OCI-M1 (cell line): ENCODE measurements around the gene RHEB.

Experiments
- DNase-seq: peaks from one replicate; lab custom pipeline; 2025; lab: John Stamatoyannopoulos, UW

RHEB gene

DNA sequence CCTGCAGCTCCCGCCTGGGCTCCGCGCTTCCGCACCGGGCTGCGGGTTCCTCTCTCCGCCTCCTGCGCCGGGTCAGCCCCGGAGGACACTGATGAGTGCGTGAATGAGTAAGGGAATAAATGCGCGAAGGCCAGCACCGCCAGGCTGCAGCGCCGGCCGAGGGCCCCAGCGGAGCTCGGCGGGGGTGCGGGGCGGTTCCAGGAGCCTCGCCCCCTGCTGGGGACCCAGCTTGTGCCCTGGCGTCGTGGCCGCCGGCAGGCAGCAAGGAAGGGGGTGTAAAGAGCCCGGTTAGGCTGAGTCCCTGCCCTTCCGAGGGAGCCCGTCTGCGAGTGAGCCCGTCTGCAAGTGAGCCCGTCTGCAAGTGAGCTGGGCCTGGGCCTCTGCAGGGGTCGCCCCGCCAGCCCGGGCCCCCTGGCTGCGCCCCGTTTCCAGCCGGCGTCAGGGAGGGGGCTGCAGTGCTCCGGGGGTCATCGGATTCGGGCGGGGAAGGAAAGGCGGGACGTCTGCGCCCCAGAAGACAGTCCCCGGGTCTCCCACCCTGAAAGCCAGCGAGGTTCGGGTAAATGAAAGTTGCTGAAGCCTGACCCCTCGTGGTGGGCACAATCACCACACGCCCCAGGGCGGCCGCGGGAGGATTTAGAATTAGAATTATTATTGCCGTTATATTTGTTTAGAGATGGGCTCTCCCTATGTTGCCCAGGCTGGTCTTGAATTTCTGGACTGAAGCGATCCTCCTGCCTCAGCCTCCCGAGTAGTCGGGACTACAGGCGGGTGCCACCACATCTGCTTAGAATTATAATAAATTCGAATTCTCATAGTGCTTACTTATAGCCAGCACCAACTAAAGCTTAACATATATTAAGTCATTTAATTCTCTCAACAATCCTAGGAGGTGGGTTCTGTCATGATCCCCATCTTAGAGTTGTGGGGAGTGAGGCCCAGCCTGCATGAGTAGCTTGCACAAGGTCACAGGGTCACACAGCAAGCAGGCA, 71.1 kb downstream of the RHEB start:
- DNase-seq = peak; percentile 60

- DNase-seq = no peak
Measured at GRCh38 chr7:151447901-151448260, 71.8 kb downstream of the RHEB start.

DNA sequence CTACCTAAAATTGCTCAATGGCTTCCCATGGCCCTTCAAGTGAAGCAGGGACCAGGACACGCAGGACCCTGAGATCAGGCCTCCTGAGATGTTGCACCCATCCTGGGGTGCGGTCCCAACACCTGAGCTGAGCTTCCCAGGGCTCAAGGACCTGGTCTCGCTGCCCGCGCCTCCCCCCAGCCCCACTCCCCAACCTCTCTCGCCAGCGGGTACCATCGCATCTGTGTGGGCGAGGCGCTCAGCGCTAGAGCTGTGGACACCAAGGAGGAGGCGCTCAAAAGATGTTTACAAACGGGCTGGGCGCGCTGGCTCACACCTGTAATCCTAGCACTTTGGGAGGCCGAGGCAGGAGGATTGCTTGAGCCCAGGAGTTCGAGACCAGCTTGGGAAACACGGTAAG, 72.4 kb downstream of the RHEB start:
- DNase-seq = no peak

- DNase-seq = no peak
Measured at GRCh38 chr7:151446412-151446811, 73.3 kb downstream of the RHEB start.

DNA sequence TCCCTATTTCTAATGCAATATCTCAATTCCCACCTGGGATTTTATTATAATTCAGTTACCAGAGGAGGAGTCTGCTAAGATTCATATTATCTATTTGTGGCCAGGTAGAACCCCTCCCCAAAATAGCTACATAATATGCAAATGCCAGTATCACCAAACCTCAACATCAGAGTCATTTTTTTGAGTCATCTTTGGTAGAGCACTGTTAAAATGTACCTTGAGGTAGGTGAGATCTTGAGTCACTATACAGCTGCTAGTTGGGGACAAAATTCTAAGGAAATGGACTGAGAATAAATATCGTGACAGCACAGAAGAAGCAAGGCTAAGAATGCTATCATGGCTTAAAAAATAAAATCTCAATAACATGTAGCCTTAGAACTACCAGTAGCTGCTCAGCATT, 75.1 kb downstream of the RHEB start:
- DNase-seq = no peak

- no peak for DNase-seq
Measured at GRCh38 chr7:151442776-151443496, 76.8 kb downstream of the RHEB start.

GRCh38 chr7:151440799-151441445, 78.8 kb downstream of the RHEB start:
- DNase-seq = no peak

DNA sequence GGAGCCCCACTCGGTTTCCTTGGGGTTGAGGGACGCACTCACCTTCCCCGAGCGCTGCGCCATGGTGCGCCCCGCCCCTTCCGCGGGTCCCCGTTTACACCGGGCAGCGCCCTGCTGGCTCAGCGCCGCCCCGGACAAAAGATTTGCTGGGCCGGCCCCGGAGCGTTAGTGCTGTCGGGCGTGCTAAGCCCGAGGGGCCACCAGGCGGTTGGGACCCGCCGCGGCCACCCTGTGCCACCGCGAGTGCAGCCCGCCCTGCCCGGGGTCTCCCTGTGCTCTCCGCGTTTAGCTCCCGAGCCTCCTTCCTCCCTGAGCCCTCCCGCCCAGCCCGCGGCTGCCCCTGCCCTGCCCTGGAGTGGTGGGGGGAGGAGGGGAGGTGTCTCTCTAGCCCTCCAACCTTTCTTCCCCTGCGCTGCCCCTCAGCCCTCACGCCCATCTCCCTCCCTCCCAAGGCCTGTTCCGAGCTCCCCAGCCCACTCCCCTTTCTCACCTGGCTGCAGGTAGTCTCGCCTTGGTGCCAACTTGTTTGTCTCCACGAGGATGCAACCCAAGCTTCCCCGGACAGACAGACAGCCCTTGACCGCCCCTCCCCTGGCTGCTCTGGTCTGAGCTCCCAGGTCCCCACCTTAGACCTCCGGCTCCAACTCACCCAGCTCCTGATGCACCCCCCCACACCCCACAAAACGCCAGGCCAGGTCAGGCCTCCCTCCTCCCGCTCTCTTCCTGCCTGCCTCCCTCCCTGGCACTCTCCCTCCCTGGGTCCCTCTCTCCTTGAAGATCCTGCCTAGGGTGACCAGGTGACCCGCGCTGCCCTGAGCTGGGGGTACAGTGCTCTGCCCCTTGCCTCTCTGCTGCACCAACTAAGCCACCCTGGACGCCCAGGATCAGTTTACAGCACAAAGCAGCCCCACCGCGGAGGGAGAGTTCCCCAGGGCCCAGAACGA, 79.6 kb downstream of the RHEB start, which contains the start of gene CRYGN:
Gene CRYGN (minus strand): TSS at position 287 of the 944 bp plus-strand sequence. CDS start 224 bp downstream, at position 63.
- no peak for DNase-seq

DNA sequence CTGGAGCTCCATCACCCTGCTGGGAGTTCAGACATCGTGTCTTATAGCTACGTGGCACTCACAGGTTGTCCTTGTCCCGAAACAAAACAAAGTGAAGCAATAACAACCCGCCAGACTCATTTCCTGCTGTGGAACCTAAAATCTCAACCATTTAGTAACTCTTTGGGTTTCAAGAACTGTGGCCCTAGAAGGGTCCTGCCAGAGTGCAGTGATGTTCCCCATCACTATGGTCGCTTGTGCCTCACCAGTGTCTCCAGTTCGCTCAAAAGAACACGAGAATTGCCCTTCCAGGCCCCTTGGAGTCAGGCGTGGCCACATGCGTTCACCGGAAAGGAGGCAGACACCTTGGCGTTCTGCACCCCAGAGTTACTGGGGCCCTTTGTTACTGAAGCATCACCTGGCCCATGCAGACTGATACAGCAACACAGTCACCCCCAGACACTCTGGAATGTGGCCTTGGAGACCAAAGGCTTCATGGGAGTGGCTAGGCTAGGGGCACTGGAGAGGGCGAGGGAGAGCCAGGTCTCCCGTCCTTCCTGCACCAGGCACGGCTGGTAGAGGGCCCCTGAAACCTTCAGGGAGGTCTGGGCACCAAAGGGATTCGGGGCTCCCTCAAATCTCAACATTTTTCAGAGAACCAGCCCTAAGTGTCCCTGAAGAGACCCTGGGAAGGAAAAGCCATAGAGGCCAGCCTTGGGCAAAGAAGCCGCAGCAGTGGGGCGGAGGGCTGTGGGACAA, 80.7 kb downstream of the RHEB start:
- DNase-seq = no peak

DNA sequence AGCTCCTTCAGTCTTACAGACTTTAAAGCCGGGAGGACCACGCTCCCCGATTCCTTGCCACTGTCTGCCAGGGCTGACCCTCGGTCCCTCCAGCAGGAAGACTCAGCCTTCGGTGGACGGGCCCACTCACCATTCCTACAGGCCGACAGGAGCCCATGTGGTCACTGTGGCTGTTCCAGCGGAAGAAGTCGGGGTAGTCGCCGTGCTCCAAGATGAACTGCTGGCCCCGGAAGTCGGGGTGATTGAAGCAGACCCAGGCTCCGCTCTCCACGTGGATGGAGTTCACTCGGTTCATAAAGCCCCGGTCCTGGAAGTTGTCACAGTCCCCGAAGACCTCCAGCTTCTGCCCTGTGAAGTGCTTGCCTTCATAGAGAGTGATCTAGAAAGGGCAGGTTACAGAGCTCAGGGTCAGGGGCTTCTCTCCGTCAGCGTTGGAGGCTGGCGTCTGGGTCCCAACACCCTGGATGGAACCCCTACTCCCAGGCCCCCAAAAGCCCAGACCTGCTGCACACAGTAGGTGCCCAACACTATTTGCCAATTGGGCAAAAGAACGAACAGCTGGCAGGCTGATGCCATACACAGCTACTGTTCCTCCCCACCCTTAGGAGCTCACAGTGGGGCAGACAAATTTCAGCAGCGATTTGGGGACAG, 81.7 kb downstream of the RHEB start:
- DNase-seq = no peak

GRCh38 chr7:151437159-151437553, 82.5 kb downstream of the RHEB start:
- no peak for DNase-seq

DNA sequence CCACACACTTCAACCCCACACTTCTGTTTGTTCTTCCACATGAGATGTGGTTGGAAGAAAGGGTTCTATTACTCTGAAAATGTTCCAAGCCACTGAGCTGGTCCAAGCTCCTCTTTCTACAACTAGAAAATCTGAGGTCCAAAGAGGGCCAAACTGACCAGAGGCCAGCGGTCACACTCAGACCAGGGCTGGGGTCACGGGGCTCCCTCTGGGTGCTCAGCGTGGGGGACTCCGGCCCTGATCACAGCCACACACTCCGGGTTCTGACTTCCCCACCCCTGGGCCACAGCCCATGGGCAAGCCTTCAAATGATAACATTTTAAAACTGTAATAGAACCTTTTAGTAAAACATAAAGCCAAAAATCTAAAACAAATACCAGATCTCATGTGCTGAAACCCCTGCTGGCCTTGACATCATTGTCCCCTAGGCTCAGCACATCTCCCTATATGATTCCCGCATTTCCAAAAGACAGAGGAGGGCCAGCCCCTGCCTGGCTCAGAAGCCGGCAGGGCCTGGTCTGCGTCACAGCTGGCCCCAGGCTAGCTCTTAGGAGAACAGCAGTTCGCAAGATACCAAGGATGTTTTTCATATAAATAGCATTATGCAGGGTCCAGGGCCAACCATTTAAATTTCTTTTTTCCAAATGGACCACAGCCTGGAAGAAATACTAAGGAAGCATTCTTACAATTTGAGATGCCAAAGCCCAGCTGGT, 83.1 kb downstream of the RHEB start:
- DNase-seq = no peak

- no peak for DNase-seq
Measured at GRCh38 chr7:151435971-151436370, 83.7 kb downstream of the RHEB start.

- no peak for DNase-seq
Measured at GRCh38 chr7:151435103-151435916, 84.4 kb downstream of the RHEB start.

GRCh38 chr7:151434549-151434948, 85.1 kb downstream of the RHEB start:
- no peak for DNase-seq

DNA sequence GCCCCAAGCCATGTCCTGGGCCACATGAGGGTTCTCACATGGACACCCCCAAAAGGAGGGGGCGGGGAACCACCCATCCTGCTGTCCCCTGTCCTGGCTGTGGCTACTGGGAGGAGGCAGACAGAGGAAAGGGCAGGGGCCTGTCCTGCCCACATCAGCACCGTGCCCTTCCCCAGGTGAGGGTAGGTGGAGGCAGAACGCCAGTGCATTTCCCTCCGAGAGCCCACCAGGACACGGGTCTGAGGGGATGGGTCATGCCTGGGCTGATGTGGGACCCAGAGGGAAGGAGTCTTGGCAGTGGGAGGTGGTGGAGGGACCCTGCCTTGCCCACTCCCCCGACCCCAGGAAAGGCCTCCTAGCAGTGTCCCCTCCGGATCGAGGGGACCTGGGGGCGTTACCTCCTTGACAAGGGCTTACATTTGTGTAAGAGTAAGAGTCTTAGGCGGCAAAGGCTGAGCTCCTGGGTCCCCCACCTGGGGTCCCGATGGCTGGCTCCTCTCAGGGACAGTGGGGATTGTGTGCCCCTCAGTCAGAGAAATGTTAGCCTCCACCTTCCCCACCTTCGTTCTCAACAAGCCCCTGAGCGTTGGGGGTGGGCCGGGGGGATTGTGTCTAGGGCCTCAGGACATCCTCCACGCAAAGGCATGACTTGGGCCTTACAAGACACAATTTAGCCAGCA, 85.8 kb downstream of the RHEB start:
- DNase-seq = no peak

GRCh38 chr7:151432658-151433521, 86.8 kb downstream of the RHEB start:
- no peak for DNase-seq
